RWPE2 (cell line): ENCODE results near the gene KRTAP4-5.

Experiments used
- ATAC-seq: fragments of 200-7000 bp; cut with Tn5 transposase; 3 replicates; pipeline ENCODE4 v1.9.1; 2021; ENCODE audit warnings: low read depth
- DNase-seq: peaks from one replicate; pipeline ENCODE4 v3.0.0-alpha.2; 2020; ENCODE audit warnings: low spot score
- H3K27ac ChIP-seq: fragments of 450-650 bp; 2 replicates; pipeline ENCODE4 v1.5.1; 2017; ENCODE audit warnings: mild to moderate bottlenecking; ENCODE audit not compliant: poor library complexity, severe bottlenecking
- H3K27me3 ChIP-seq: fragments of 250-450 bp; sonication (Bioruptor Pico); 2 replicates; pipeline ENCODE4 v1.5.1; 2021; ENCODE audit warnings: mild to moderate bottlenecking, moderate library complexity; ENCODE audit not compliant: insufficient read depth, poor library complexity, severe bottlenecking
- H3K36me3 ChIP-seq: fragments of 250-450 bp; sonication (Bioruptor Pico); 2 replicates; pipeline ENCODE4 v1.5.1; 2020; ENCODE audit warnings: low read depth, mild to moderate bottlenecking, moderate library complexity
- H3K4me1 ChIP-seq: fragments of 250-450 bp; sonication (Bioruptor Pico); 2 replicates; pipeline ENCODE4 v1.5.1; 2021; ENCODE audit warnings: mild to moderate bottlenecking, moderate library complexity; ENCODE audit not compliant: insufficient read depth, poor library complexity, severe bottlenecking
- H3K4me3 ChIP-seq: fragments of 250-450 bp; sonication (Bioruptor Pico); 2 replicates; pipeline ENCODE4 v1.5.1; 2021; ENCODE audit warnings: mild to moderate bottlenecking, moderate library complexity; ENCODE audit not compliant: severe bottlenecking
- H3K9me3 ChIP-seq: fragments of 250-450 bp; sonication (Bioruptor Pico); 2 replicates; pipeline ENCODE4 v1.5.1; 2021; ENCODE audit warnings: mild to moderate bottlenecking, moderate library complexity; ENCODE audit not compliant: severe bottlenecking
- TF ChIP-seq, protein P1 (sequence below): fragments of 450-650 bp; IDR thresholded peaks from one replicate; pipeline ENCODE4 v1.5.1; 2017; ENCODE audit warnings: mild to moderate bottlenecking, moderate library complexity; ENCODE audit not compliant: poor library complexity, severe bottlenecking

KRTAP4-5 gene

DNA sequence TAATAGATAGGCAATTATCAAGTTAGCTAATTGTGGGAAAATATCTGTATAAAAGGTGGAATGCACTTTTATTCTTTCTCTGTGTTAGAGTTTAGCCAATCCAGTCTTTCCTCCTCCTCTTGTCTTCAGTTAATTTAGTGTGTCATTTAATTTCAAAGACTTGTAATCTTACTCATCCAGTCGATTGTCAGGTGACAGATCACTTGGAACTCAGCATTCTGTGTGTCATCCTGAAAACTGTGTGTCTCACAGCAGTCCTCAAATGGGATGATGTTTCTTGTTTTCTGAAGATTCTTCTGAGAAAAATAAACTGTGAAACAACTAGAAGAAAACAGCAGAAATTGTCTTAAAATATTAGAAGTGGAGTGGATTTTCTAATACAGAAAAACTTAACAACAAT is 35.4 kb upstream of the KRTAP4-5 start:
- no peaks in the 10 kb centered on the region for H3K27me3 ChIP-seq
- no peak for ATAC-seq

DNA sequence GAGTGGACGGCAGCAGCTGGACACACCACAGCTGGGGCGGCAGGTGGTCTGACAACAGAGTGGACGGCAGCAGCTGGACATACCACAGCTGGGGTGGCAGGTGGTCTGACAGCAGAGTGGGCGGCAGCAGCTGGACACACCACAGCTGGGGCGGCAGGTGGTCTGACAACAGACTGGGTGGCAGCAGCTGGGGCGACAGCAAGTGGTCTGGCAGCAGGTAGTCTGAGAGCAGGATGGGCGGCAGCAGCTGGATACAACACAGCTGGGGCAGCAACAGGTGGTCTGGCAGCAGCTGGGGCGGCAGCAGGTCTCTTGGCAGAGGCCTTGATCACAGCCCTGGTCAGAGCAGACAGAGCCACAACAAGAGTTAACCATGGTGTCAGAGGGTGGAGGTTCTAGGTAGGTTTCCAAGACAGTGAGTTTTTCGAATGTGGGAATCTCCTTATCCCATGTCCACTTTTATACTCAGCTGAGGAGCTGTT is 34.9 kb upstream of the KRTAP4-5 start, which contains the start of gene KRTAP4-1:
Gene KRTAP4-1, minus strand, starts transcription at position 432 of the 482 bp plus-strand sequence. Its CDS starts 57 bp downstream, at position 375.
- H3K36me3 ChIP-seq = no peaks in the 10 kb centered on the region
- no peak for DNase-seq
- H3K4me3 ChIP-seq = no peak within 1 kb of the TSS
- no peaks in the 10 kb centered on the region for H3K9me3 ChIP-seq
- no peaks in the 10 kb centered on the region for H3K4me1 ChIP-seq
- no peaks in the 10 kb centered on the region for H3K27me3 ChIP-seq
- no peak for ATAC-seq
- no peak within 1 kb of the TSS for H3K27ac ChIP-seq
- TF ChIP-seq, protein P1, sequence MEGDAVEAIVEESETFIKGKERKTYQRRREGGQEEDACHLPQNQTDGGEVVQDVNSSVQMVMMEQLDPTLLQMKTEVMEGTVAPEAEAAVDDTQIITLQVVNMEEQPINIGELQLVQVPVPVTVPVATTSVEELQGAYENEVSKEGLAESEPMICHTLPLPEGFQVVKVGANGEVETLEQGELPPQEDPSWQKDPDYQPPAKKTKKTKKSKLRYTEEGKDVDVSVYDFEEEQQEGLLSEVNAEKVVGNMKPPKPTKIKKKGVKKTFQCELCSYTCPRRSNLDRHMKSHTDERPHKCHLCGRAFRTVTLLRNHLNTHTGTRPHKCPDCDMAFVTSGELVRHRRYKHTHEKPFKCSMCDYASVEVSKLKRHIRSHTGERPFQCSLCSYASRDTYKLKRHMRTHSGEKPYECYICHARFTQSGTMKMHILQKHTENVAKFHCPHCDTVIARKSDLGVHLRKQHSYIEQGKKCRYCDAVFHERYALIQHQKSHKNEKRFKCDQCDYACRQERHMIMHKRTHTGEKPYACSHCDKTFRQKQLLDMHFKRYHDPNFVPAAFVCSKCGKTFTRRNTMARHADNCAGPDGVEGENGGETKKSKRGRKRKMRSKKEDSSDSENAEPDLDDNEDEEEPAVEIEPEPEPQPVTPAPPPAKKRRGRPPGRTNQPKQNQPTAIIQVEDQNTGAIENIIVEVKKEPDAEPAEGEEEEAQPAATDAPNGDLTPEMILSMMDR = no peak

More for the DNA sequence above, 35.4 kb upstream of the KRTAP4-5 start:
- Histone ChIP-seq H3K4me1 (no peaks in the 10 kb centered on the region), H3K9me3 (no peaks in the 10 kb centered on the region), H3K27ac (no peak overlapping the region), H3K4me3 (no peak overlapping the region), H3K36me3 (no peaks in the 10 kb centered on the region)
- DNase-seq = no peak
- TF ChIP-seq, protein P1 = no peak

DNA sequence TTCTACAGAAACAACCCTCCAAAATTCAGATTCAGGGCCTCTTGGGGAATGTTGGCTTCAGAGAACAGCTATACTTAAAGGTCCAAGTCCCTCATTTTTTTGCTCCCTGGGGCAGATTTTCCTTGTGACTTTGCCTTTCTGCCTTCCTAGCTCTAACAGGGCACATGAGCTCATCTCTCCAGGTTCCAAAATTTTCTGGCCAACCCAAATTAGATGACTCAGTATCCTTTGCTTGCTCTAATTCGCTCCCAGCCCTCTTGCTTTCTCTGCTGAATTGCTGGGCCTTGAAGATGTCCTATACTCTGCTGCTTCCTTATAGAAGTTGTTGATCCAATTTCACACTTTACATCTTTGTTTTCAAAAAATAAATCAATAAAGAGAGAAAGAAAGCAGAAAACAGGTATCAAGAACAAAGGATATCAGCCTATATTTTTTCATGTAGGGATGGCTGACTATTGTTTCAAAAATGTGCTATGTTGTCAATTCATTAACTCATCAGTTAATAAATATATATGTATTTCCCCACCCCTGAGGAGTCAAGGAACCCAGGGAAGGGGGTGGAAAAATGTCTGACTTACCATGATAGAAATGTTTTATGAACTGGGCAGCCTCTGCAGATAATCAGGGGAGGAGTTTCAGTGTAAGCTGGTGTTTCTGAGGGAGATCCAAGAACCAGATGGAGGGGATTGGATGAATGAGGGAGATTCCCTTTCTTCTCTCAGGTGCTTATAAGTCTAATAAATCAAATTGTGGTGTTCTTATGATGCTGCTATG is 29.4 kb upstream of the KRTAP4-5 start:
- TF ChIP-seq, protein P1 = no peak
- Histone ChIP-seq H3K9me3 (no peaks in the 10 kb centered on the region), H3K27ac (no peak overlapping the region), H3K27me3 (no peaks in the 10 kb centered on the region), H3K36me3 (no peaks in the 10 kb centered on the region), H3K4me3 (no peak overlapping the region), H3K4me1 (no peaks in the 10 kb centered on the region)
- no peak for DNase-seq
- ATAC-seq = no peak

DNA sequence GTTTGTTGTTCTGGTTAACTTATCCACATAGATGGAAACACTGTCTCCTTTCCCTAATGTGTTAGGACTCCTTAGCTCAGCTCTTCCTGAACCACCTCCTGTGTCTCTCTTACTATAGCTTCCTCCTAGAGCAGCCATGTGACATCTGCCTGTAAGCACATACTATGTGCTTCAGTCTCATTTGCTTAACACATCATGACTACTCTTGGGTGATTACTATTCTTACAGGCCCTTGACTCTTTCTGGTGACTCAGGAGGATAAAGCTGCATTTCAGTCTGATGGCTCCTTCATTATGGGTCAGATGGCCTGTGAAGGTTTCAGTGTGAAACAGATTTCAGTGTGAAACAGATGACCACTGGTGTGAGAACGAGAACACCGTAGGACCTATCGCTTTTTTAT is 28.7 kb upstream of the KRTAP4-5 start:
- no peak for DNase-seq
- H3K4me3 ChIP-seq = no peak overlapping the region
- no peak for ATAC-seq
- H3K9me3 ChIP-seq = no peaks in the 10 kb centered on the region
- H3K27me3 ChIP-seq = no peaks in the 10 kb centered on the region
- H3K36me3 ChIP-seq = no peaks in the 10 kb centered on the region
- no peaks in the 10 kb centered on the region for H3K4me1 ChIP-seq
- TF ChIP-seq, protein P1 = no peak
- no peak overlapping the region for H3K27ac ChIP-seq

DNA sequence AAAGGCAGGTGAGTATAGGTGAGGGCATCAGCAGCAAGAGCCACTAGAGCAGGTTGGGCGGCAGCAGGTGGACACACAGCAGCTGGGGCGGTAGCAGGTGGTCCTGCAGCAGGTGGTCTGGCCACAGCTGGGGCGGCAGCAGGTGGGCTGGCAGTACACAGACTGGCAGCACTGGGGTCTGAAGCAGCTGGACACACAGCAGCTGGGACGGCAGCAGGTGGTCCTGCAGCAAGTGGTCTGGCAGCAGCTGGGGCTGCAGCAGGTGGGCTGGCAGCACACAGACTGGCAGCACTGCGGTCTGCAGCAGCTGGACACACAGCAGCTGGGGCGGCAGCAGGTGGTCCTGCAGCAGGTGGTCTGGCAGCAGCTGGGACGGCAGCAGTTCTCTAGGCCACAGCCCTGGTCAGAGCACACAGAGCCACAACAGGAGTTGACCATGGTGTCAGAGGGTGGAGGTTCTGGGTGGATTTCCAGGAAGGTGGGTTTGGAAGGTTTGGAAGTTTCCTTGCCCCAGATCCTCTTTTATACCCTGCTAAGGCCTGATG is 28.2 kb upstream of the KRTAP4-5 start, which contains the start of gene KRTAP4-2:
Gene KRTAP4-2, minus strand, starts transcription at position 495 of the 545 bp plus-strand sequence. Its CDS starts 57 bp downstream, at position 438.
- Histone ChIP-seq H3K36me3 (no peaks in the 10 kb centered on the region), H3K4me3 (no peak within 1 kb of the TSS), H3K27ac (no peak within 1 kb of the TSS), H3K9me3 (no peaks in the 10 kb centered on the region), H3K27me3 (no peaks in the 10 kb centered on the region), H3K4me1 (no peaks in the 10 kb centered on the region)
- TF ChIP-seq, protein P1 = no peak
- no peak for DNase-seq
- ATAC-seq = no peak
